GM18520 (cell line): ENCODE measurements around the gene PRL.

Experiments used
- ATAC-seq: cut with Tn5 transposase; IDR thresholded peaks from one replicate; pipeline ENCODE4 v1.9.1; 2021; ENCODE audit not compliant: unreplicated experiment

Gene PRL

DNA sequence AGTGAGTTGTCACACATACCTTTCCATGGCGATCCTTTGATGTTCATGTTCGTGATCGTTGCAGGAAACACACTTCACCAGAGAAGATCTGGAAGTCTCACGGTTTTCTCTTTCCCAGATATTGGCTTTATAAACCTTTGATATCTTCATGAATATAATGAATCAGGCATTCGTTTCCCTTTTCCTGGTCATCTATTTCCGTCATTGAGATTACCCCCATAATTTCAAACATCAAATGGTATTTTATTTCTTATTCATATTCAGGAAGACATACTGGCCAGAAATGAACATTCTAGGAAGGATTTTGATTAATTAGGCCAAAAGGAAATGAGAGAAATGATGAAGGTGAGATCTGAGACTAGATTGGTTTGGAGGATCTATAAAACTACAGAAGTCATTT lies at the start of gene PRL:
Gene PRL, minus strand, starts transcription at position 101 of the 400 bp plus-strand sequence. Its CDS starts 54 bp downstream, at position 47.
- no peak for ATAC-seq

DNA sequence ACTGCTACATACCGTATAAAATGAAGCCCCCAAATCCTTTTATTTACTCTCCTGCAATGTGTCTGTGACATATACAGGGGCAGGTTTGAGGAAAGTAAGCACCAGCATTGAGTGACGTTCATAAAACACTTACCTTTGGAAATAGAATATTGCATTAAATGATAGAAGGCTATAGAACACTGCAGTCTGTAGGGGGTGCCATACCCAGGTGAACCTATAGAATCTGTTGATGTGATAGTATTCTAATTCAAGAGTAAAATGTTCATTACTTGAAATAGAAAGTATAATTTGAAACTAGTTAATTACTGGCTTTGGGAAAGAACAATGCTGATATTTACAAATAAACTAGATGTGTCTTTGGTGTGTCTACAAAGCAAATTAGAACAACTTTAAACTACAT lies 47.0 kb upstream of the PRL start:
- ATAC-seq = no peak

DNA sequence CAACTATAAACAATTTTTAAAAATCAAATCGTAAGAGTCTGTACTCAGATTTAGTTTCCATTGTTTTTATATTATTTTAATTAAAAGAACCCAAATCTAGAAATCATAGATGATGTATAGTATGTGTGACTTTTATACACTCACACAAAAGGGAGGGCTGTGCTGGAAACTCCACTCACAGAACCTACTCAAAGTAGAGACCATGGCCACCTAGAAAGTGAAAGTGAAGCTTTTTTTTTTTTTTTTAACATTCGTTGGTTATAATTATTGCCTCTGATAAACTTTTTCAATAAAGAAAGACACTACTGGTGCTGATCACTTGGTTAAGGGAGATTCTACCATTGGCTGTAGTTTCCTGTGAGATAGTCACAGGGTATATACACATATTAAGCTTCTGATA lies 37.9 kb upstream of the PRL start:
- no peak for ATAC-seq

GRCh38 chr6:22333802-22334201 lies 37.0 kb upstream of the PRL start:
- ATAC-seq = no peak

DNA sequence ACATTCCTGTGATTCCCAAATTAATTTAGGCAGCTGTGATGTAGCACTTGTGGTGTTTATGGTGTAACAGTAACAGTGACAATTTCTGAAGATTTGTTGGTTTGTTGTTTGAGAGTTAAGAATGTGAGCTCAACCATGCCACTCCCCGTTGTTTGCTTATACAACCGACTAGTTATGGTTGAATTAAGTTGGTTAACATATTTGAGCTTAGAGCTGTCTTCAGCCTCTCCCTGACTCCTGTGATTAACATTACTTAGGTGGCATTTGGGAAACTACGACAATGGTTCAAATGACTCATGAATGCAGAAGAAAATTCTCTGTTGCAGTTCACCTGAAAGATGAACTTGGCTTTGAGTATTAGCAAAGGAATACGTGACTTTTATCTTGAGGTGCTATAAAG lies 35.9 kb upstream of the PRL start:
- no peak for ATAC-seq

- ATAC-seq = no peak
Observed at GRCh38 chr6:22332216-22332615, 35.4 kb upstream of the PRL start.

DNA sequence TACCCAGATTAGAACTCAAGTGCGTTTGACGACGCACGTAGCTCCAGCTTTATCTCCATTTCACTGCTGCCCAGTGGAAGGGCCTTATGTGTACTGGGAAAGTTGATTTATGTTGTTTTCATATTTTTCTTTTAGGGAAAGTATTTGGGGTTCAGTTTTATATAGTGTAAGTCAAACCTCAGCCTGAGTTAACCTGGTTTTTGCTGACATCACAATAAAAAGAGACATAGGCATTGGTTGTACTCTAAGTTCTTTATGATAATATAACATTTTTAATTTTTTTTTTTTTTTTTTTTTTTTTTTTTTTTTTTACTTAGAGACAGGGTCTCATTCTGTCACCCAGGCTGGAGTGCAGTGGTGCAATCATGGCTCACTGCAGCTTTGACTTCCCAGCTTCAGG lies 34.1 kb upstream of the PRL start:
- no peak for ATAC-seq

DNA sequence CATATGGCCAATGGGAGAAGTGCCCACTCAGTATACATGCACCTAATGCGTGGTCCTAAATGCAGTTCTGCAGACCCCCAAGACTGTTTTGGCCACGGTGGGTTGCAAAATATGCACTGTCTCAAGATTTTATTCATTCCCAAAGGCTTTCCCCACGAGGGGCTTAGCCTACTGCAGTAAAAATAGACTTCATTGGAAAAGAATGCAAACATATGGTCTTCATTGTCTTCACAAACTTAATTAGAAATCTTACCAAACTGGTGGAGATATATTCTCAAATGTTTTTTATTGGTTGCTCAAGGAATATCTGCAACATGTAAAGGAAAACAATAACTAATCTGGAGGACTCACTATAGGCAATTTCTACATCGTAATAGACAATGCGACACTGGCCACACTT lies 31.6 kb upstream of the PRL start:
- no peak for ATAC-seq

DNA sequence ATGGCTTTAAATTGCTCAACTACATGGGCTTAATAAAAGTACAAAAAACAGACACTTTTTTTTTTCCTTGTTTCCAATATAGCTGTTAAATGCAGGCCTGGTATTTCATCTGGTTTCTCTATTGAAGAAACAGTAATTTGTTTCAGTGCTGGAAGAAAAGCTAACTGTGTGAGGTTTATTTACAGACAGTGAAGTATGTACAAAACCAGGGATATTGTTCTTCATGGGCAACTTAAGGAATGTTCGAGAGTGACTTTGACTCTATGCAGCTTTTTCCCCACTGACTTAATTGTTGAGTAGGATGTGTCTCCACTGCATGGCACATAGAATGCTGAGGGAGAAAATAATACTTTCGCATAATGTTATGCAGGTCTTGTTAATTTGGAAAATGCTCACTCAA lies 31.0 kb upstream of the PRL start:
- ATAC-seq = no peak

DNA sequence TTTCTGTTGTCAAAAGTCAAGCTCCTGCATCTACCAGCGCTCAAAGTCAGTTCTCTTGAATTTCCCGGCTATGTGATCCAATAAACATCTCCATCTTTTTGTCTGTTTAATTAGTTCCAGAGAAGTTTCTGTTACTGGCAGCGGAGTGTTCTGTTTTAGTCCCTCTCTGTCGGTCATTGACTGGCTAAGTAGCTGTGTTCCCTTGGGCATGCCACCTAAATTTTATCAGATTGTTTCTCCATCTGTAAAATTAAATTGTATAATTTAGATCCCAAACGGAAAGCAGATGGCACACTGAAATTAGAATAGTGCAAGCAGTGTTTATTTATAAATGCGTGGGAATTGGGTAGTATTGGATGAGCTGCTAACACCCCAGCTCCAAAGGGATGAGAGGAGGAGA lies 29.7 kb upstream of the PRL start:
- ATAC-seq = no peak

DNA sequence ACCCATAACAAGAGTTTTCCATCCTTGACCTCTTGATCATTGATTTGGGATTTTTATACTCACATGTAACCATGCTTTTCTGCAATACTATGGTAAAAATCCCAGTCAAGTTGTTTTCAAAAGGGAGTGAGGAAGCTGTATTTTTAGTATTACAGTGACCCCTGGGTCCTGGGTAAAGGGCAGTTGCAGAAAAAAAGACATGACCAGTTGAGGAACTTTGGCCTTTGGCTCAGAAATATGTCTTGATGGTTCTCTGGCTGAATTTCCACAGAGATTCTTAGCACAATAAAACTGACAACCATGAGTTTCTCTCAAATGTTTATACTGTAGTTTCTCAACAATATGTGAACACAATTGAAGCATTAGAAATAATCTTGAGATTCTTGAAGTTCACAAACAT lies 28.6 kb upstream of the PRL start:
- ATAC-seq = no peak

GRCh38 chr6:22323848-22324247 lies 27.0 kb upstream of the PRL start:
- no peak for ATAC-seq

DNA sequence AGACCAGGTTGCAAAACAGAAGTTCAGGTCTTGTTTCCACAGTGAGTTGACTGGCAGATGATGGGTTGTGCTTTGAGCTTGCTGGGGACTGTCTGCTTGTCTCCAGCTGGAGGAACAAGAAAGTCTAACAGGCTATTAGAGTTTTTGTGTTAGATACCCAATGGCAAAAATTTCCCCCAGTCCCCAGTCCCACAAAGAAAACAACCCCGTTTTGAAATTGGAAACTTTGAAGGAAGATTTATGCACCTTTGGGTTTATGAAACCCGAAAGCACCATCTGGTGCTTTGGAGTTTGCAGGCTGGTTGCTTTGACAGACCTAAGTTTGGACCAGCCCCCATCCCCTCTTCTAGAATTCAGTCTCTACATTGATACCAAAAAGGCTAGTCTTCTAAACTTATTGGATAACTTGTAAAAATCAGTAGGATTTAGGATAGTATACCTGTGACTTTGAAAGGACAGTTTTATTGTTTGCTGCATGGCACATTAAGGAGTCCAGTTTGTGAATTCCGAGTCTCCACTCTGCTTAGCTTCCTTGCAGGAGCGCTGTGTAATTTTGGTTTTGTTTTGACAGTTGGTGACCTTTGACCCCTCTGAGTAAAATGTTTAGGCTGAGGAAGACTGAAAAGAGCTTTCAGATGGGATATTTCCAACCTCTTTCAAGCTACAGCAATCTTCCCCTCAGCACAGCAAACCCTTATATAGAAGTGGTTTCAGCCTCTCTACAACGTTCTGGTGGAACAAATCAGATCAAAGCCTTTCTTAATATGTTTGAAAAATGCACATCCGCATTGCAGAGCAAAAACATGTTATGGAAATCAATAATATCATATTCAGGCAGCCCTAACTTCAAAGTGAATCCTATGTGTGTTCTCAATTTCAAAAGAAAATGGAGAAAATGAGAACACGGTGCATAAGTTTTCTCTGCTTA lies 25.5 kb upstream of the PRL start:
- no peak for ATAC-seq

- no peak for ATAC-seq
Observed at GRCh38 chr6:22320750-22321149, 23.9 kb upstream of the PRL start.

DNA sequence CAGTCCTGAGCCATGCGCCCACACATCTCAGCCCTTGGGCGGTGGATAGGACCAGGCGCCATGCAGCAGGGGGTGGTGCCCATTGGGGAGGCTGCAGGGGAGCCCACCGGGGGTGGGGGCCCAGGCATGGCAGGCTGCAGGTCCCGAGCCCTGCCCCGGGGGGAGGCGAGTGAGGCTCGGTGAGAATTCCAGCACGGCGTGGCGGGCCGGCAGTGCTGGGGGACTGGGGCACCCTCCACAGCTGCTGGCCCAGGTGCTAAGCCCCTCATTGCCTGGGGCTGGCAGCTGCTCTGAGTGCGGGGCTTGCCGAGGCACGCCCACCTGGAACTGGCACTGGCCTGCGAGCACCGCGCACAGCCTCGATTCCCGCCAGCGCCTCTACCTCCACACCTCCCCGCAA lies 21.6 kb upstream of the PRL start:
- no peak for ATAC-seq

DNA sequence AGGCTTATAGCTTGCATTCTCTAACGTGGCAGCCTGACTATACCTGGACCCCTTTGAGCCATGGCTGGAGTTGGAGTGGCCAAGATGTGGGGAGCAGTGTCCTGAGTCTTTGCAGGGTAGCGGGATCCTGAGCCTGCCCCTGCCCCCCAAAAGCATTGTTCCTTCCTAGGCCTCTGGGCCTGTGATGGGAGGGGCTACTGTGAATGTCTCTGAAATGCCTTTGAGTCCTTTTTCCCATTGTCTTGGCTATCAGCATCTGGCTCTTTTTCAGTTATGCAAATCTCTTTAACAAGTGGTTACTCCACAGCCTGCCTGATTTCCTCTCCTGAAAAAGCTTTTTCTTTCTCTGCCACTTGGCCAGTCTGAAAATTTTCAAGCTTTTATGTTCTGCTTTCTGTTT lies 17.0 kb upstream of the PRL start:
- ATAC-seq = no peak

DNA sequence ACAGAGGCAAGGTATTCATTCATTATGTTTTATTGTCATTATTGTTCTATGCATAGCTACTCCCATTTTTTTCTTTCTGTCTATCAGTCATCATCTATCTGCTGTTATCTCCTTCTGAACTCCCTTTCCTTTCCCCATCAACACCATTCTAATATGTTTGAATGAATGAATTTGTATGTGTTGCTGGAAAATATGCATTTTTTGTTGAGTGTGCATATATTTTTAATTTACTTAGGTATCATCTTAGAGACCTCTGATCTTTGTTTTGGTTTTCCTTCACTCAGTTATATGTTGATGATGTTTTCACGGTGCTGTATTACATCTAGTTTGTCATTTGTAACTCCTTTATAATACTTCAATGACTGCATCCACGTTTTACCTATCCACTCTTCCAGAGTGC lies 12.1 kb upstream of the PRL start:
- ATAC-seq = no peak

- ATAC-seq = no peak
Observed at GRCh38 chr6:22306741-22307466, 10.1 kb upstream of the PRL start.

- ATAC-seq = no peak
Observed at GRCh38 chr6:22302838-22303237, 6.0 kb upstream of the PRL start.

DNA sequence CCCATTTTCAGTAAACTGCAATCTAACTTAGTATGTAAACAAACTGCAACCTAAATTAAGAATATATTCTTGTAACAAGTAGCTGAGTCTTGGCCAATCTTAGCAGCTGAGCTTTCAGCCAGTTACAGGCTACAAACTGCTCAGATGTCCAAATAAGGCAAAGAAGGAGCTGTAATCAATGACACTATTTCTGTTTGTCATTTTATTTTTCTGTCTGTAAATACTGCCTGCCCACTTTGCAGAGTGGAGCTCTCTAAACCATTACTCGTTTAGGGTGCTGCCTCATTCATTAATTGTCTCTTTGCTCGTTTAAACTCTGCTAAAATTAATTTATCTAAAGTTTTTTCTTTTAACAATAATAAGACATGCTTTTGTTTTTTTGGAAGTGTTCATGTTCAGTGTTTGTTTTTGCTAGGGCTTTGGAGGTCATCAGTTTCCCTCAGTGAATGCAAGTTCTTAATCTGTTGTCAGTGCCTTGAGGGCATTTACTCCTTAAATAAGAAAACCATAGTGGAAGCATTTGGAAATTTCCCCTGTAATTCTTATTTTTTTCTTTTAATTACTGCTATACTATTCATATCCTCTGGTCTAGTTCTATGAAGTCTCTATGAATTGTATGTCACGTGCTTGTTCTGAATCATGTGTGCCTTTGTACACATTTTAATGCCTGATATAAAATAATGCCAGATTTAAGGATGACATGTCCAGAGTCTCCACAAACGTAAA lies 3.6 kb upstream of the PRL start:
- no peak for ATAC-seq

DNA sequence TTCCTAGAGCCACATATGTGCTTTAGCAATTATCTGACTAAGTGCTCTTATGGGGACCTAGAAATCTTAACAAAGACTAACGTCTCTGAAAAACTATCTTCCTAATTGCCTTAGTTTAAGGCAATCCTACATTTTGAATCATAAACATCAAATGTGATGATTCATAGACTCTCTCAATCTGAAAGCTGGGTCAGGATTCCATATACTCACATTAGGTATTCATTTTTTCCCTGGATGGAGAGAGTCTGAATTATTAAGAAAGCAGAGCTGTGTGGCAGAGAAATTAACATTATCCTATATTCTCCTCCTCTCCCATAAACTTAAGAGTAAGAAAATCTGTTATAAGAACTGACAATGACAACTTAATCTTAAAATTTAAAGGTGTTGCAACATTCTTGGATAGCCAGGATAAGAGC lies 1.6 kb upstream of the PRL start:
- ATAC-seq = no peak

- no peak for ATAC-seq
Observed at GRCh38 chr6:22296067-22296466, 769 bp downstream of the PRL start.
